ENCODE results near the gene CD8B2.
"Not testable (repeated sequence)": the region's sequence is repeated elsewhere in the genome, so short reads cannot be mapped to it uniquely, and the experiment has no call there.

- TF ChIP-seq CTCF, POLR2A (IDR thresholded peaks at IDR 0.05): not testable (repeated sequence)
Observed at GRCh38 chr2:106489701-106490100, 2.5 kb downstream of the CD8B2 start.
